OCI-LY3 (cell line): ENCODE data around the gene SSTR5.

Source experiments
- EZH2phosphoT487 ChIP-seq: fragments of 200-600 bp; shearing (Covaris generic); IDR thresholded peaks from 2 replicates; pipeline ENCODE4 v1.6.1; 2018; ENCODE audit warnings: antibody characterized with exemption, mixed run types, low read depth
- TF ChIP-seq, protein P1 (sequence below): fragments of 200-600, 300-600 bp; sonication (generic); IDR thresholded peaks from 2 replicates; pipeline ENCODE4 v1.5.1; 2014; ENCODE audit warnings: antibody characterized with exemption, low read length, low read depth

DNA sequence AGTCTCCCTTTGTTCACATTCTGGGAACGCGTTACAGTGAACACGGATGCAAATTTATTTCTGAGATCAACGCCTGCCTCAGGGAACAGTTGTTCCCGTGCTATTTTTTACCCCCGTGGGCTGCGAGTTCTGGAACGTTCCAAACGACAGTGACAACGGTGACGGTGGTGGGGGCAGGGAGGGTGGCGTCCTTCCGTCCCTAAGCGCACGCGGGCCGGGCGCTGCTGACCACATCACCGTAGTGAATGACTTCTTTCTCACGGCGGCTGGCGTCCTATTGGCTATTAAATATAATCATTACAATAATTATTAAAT is 45.1 kb upstream of the SSTR5 start:
- TF ChIP-seq, protein P1, sequence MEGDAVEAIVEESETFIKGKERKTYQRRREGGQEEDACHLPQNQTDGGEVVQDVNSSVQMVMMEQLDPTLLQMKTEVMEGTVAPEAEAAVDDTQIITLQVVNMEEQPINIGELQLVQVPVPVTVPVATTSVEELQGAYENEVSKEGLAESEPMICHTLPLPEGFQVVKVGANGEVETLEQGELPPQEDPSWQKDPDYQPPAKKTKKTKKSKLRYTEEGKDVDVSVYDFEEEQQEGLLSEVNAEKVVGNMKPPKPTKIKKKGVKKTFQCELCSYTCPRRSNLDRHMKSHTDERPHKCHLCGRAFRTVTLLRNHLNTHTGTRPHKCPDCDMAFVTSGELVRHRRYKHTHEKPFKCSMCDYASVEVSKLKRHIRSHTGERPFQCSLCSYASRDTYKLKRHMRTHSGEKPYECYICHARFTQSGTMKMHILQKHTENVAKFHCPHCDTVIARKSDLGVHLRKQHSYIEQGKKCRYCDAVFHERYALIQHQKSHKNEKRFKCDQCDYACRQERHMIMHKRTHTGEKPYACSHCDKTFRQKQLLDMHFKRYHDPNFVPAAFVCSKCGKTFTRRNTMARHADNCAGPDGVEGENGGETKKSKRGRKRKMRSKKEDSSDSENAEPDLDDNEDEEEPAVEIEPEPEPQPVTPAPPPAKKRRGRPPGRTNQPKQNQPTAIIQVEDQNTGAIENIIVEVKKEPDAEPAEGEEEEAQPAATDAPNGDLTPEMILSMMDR = no peak
- no peak for TF ChIP-seq EZH2phosphoT487
